ENCODE data around the gene NRARP.
A peak's percentile ranks its signal among the peaks of the same experiment; 100 is the strongest.

Gene NRARP

DNA sequence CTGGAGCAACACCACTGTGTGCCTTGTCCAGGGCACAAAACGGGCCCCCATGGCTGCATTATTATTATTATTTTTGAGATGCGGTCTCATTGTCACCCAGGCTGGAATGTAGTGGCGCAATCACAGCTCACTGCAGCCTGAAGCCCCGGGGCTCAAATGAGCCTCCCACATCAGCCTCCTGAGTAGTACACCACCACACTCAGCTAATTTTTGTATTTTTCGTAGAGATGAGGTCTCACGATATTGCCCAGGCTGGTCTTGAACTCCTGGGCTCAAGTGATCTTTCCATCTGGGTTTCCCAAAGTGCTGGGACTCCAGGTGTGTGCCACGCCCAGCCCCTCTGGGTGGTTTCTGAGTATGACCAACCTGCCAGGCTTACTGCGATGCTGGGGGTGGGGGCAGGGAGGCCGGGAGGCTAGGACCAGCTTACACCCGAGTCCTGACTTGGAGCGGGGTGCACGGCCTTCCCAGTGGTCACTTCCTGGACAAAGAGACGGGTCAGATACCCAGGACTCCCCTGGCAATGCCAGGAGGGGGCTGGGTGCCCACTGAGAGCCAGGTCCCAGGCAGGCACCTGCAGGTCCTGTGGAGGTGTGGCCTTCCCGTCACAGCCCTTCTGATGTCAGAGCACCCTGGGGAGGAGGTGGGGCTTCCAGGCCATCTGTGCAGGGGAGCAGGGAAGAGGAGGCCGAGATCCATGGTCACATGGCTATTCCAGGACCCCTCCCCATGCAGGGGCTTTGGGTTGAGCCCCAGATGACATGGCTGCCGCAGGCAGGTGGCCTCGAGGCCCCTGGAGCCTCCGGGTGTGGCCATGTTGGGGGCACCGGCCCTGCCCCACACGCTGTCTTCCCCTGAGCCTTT lies 8.3 kb upstream of the NRARP start:
- no peak for DNase-seq

DNA sequence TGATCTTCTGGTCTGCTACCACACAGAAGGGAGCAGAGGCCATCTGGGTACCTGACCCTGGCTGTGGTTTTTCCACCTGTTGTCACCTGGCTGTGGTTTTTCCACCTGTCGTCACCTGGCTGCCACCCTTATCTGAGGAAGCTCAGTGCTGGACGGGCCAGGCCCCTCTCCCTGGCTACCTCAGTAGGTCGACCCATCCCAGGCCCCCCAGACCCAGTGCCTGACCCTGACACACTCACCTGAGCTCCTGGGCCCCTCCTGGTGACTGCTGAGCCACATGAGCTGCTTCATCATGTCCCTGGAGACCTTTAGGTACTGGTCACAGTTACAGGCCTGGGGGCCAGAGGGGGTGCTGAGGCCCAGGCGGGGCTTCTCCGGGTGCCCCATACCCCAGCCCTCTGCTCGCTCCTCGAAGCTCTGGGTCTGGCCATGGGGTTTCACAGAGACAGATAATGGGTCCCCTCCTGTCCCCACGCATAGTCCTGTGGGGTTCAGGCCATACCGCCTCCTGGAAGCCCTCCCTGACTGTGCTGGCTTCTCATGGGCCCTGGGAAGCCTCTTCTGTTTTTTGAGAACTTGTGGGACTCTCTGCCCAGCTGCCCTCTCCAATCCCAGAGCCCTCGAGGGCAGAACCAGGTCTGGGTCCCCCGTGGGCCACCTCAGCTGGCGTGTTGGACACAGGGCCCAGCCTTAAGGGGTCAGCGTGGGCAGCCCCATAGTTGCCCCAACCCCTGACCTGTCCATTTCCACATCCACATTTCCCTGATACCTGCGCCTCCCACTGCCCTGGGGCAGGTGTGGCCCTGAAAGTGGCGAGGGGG lies 7.5 kb upstream of the NRARP start:
- no peak for DNase-seq

DNA sequence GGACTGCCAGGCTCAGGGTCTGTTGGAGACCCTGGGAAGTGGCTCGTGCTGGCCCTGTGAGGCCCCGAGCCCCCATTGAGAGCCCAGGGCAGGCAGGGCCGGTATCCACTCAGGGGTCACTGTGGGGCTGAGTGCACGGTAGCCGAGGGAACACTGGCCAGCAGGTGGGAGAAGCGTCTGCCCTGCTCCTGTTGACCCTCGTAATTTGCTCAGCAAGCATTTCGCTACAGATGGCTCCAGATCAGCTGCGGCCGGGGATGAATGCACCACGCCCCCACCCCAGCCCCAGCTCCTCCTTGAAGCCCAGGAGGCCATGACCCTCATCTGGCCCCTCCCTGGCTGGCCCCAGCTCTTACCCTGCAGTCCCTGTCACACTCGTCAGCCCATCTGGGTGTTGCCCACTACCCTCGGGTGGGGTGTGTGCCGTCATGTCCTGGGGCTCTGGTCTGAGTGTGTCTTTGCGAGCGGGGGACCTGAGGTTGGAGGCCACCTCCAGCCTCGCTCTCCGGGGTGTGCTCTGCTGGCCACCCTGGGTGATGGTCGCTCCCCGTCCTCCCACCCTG lies 6.1 kb upstream of the NRARP start:
- no peak for DNase-seq

DNA sequence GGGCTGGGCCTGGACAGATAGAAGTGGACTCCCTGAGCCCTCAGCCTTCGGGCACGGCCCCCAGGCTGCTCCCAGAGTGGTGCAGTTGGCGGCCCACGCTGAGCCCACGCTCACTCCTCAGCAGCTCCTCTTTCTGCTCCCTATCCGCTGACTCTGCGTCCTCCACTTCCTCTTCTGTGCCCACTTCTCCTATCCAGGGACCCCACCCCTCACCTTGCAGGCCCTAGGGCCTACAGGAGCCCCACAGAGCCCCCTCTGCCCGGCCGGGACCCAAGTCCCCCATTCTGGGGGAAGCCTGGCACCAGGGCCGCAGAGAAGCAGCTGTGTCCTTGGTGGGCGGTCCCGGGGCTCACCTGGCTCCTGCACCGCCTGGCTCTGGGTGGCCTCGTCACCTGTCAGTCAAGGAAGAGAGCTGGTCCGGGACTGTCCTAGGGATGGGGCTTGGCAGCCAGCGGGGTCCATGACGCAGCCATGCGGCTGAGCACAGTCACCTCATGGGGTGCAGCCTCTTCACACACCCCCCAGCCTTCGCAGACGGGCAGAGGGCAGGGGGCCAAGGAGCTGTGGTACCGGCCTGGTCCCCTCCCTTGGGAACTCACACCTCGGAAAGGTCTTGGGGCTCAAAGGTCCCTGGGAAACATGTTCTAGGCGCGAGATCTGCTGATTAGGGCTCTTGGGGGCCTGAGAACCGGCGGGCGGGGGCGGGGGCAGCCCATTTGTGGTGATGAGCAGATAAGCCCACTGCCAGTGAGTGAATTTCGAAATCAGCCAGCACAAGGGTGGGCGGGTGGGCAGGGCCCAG lies 5.4 kb upstream of the NRARP start:
- no peak for DNase-seq

DNA sequence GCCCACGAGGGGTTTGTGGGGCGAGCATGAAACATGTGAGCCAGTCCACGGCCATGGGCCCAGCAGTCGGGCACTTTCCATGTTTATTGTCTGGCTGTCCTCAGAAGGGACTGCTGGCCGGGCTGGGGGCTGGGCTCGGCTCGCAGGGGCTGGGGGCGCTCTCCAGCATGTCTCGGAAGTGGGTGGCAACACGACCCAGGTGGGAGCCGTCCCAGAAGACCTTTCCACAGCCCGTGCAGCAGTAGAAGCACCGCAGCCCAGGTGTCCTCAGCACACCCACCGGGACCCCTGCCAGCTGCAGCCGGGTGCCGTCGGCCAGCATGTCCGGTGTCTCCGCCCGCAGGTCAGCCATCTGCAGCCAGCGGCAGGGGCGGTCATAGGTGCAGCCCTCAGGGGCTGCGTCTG lies 4.8 kb upstream of the NRARP start:
- DNase-seq = no peak

DNA sequence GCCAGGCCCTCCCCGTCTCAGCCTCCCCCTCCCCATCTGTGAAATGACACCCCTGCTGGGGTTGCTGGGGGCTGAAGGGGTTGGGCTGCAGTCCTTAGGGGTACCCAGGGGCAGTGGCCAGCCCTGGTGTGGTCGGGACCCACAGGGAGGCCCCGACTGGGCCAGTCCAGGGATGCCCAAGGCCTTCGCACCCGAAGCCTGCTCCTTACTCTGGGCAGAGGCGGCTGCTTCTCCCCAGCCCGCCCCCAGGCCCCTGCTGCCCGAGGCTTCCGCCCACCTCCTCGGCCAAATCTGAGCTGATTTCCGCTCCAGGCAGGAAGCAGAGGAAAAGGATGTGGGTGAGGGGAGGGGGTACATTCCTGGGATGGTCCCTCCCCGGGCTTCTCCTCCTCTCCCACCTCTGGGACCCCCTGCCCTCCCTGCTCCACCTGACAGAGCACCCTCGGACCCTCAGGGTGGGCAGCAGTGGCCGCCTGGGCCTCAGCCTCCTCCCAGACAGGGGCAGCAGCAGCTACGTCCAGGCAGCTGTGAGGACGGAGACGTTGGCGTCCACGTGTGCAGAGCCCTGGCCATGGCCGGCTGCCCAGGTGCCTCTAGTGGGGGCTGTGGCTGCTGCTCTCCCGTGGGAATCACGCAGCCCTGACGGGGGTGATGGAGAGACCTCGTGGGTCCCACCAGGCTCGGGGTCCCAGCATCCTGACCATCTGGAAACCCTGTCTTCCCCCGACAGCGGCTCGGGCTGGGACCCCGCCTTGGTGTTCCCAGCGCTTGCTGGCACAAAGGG lies 4.2 kb upstream of the NRARP start:
- DNase-seq = no peak

DNA sequence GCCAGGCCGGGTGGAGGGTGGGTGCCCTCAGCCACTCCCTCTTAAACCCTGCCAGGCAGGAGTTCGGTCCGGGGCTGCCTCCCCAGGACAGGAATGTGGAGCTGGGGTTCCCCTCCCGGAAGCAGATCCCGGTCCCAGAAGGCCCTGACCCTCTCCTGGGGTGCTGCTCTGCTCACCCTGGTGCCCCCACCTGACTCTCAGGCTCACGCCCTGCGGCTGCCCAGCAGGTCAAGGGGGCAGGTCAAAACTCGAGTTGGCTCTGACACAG lies 3.7 kb upstream of the NRARP start:
- DNase-seq = no peak

DNA sequence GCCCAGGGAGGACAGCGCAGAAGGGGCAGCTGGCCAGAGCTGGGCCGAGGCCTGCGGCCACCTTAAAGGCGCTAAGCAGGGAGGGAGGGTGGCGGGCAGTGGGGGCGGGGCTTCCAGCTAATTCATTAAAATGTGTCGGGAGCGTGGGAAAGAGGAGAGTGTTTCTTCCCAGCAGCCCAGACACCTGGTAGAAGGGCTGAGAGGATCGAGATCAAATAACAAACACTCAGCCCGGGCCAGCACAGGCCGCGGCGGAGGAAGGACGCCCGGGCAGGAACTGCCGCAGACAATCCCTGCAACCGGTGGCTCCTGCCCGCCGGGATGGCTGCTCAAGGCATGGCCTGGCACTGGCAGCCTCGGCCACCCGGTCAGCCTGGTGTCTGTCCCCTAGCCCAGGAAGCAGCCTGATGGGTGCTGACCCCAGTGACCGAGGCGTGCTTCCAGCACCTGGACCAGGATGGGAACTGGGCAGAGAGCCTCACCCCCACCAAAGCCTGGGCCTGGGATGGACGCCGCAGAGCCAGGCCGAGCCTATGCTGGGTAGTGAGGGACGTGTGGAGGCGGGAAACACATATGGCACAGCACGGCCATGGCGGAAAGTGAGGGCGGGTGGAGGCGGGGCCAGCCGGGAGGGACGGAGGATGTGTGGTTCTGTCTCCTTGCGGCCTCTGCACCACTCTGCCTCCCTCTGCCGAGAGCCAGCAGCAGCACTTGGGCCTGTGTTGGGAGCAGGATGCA lies 3.2 kb upstream of the NRARP start:
- DNase-seq = peak; percentile 64

DNA sequence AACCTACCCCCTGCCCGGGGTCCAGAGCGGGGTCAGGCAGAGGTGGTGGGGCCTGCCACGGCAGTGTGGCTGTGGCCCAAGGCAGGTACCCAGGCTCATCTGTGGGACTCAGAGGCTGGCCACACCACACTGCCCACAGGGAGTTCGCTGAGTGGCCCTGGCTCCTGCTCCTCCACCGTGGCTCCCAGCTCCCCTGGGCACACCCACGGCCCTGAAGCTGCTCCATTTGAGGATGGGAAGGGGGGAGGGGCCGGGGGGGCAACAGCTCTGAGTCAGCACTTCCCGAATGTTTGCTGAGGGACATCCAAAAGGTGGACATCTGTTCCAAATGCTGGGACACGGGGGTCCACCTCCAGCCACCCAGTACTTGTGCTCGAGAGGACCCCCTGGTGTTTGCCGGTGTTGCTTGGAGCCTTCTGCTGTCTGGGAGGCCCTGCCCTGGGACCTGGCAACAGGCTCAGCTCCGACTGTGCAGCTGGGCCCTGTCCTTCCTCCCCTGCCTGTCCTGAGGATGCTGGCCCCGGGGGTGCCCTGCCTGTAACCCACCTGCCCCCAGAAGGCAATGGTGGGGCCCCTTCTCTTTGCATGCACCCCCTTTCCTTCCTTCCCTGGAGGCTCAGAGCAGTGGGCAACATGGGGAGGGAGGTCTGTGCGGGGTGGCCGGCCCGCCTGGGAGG lies 2.5 kb upstream of the NRARP start:
- no peak for DNase-seq

DNA sequence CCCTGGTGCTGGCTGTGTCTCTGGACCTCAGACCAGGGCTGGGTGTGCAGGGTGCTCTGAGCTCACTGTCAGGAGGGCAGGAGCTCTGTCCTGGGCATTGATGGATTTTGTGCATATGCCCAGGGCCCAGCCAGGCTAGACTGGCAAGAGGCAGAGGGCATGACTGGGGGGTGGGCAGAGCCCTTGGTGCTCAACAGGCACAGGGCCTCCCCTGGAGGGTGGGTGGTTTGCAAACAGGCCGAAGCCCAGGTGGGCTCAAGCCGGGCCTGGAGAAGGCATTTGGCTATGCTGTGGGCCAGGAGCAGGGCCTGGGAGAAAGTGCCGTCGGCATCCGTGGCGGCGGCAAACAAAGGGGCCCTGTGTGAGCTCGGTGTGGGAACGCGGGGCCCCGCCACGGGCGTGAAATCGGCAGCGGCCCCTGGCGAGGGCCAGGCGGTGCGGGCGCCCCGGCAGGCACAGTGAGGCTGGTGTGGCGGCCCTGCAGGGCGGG lies 1.9 kb upstream of the NRARP start:
- no peak for DNase-seq

DNA sequence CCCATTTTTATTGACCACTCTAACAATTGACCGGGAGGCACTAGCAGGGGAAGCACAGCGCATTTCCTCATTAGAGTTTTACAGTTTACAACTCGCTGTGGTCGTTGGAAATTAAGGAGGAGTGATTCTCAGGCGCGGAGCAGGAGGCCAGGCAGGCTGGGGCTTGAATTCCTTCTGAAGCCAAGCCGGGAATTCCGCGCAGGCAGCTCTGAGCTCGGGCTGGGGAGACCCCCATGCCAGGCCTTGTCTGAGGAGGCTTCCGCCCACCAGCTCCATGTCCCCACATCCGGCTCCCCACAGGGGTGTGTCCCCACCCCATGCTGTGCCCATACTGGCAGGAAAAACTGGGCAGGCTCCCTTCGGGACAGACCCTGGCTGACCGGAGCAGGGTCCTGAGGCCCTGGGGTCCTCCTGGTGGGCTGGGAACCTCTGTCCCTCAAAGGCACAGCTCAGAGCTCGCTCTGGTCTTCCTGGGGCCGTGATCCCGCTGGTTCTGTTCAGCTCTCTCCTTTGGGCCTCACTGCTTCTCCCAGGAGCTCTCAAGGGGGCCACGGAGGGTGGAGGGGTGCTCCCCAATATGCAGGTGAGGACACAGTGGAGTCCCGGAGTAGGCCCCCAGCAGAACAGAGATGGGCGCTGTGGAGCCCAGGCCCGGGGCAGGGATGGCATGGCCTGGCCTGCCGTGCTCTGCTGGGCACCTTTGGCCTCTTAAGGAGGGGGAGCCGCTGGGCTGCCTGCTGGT lies 1.3 kb upstream of the NRARP start:
- no peak for DNase-seq

DNA sequence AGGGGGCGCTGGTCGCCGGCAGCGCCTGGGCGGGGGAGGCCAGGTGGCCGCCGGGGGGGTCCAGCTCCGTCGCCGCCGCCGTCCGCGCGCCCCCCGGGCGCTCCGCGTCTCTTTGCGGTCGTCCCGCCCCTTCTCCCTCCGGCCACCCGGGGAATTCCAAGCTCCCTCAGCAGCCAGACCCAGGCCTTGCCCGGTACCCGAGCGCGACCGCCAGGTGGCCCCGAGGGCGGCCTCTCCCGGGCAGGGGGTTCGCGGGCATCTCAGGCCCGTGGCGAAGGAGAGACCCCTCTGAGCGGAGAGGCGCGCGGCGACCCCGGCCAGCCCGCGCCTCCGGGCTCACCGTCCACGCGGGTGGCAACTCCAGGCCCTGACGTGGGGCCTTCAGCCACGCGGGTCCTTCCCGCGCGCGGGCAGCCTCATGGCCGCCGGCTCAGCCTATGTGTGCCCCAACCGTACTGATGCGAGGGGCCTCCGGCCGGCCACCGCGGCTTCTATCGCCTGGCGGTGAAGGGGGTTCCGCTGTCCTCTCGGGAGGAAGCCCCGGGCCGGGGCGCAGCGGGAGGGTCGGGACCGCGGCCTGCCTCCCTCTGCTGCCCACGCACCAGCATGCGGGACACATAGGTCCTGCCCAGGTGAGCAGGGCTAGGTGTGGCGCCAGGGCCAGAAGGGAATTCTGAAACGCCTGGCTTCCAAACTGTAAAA lies 529 bp upstream of the NRARP start:
- no peak for DNase-seq

DNA sequence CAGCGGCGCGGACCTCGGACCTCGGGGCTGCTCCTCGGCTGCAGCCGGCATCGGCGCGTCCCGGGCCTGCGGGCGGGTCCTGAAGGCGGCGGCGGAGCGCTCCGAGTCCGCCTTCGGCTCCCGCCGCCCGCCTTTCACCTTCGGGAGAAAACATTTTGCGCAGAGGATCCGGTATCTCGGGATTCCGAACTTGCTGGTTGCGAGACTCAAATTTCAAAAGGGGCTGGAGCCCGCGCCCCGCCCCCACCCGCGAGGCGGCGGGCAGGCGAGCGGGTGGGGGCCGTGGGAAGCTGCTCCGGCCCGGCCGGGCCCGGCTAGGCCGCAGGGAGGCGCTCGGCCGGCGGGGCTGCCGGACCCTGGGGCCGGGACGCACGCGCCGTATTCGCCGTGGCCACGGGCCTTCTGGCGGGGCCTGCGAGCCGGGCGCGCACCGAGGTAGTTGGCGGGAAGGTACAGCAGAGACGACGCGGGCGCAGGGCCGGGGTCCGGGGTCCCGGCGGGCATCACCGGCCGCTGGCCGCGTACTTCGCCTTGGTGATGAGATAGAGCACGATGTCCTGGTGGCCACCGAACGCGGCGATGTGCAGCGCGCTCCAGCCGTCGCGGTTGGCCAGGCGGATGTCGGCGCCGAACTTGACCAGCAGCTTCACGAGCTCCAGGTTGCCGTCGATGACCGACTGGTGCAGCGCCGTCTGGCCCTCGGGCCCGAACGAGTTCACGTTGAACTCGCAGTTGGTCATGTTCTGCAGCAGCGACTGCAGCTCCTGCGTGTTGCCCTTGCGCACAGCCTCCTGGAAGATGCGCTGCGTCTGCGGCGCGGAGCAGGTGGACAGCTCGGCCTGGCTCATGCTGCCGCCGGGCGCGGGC lies 757 bp downstream of the NRARP start:
- DNase-seq = peak; percentile 43

DNA sequence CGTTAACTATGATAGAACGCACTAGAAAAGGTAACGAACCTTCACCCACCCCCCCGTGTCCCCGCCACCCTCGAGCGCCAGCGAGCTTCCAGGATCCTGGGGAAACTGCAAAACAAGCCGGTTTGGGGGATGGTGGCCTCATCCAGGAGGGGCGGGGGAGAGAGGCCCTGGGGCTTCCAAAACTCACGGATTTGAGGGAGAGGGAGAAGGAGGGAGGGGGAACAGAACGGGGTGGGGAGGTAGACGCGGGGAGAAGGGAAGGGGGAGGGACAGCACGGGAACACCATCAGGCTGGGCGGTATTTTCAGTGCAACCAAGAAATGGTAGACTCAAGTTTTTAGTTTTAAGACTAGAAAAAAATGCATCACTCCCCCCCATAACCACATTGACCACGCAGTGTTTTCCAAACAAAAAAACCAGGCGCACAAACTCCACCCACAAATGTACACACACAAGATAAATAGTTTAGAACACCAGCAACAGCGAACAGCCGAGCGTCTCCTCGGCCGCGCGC lies 1.4 kb downstream of the NRARP start:
- no peak for DNase-seq

DNA sequence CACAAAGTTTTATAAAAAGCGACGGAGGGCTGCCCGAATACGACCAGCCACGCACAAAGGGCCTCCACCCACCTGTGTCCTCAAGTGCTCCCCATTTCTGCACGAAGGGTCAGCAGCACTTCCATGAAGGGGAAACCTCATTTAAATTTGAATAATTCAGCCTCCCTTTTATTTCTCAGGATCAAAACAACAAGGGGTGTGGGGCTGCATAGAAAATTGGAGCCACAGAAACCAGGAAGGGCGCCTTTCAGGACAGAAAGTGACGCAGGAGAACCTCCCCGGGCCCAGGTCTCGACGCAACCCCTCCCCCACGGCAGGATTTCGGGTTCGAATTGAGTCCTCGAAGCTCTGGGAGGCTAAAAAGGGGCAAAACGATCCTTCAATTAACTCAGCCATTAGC lies 2.1 kb downstream of the NRARP start:
- no peak for DNase-seq

DNA sequence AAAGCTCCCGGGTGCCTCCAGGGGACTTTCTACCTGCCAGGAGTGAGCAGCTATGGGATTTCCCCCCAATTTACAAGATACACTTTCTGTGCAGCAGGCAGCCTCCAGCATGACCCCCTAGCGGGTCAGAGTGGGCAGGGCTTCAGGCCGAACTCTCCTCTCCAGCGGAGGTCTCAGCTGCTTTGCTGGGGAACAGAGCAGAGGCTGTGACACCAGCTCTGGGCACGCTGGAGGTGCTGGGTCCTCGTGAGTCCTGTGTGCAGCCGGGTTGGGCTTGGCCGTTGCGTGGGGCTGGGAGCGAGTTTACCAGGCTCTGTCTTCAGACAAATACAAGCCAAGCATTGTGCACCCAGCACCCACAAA lies 2.9 kb downstream of the NRARP start:
- no peak for DNase-seq

DNA sequence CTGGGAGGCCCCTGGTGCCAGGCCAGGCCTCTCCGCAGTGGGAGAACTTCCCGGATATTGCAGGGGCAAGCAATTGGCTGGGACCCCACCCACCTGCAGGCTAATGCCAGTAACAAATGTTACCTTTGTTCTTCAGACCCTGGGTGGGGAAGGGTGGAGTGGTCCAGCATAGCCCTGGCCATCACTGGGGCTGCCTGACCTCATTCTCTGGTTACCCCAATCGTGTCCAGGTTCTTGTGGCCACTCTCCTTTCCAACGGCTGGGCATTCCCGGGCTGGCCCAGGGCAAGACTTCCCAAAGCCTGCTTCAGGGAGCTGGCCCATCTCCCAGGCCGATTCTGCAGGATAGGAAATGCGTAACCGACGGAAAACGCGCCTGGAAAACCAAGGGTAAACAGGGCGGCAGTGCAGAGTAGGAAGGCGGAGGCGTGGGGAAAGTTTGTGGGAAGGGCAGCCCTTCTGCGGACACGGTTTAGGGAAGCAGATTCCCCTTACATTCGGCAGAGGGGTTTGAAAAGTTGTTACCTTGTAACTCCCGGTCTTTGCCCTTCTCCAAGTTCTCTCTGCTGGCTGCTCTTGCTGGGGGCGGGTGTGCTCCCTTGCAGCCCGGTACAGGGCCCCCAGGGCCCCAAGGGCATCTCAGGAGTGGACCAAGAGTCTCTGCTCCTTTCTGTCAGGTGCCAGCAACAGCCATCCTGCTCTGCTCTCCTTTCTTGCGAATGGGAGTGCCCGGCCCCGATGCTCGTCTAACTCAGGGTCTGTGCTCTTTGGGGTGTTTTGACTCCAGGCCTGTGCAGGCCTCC lies 3.5 kb downstream of the NRARP start:
- DNase-seq = no peak

DNA sequence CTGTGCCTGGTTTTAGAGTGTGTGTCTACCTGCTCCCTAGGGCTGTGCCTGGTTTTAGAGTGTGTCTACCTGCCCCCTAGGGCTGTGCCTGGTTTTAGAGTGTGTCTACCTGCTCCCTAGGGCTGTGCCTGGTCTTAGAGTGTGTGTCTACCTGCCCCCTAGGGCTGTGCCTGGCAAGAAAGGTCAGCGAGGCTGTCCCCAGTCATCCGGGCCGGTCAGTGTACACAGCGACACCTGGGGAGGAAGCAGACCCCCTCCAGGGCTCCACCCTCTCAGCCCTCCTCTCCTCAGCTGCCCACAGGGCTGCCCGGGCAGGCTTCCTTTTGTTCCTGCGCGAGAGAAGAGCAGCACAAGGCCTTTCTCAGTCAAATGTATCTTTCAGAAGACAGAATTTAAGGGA lies 4.1 kb downstream of the NRARP start:
- no peak for DNase-seq
